SHP77 (cell line): ENCODE data around the gene TYW1B.
"Not testable (repeated sequence)": the region's sequence is repeated elsewhere in the genome, so short reads cannot be mapped to it uniquely, and the experiment has no call there.

Experiments
- DNase-seq, 2 experiments: peaks; one replicate each; lab custom pipeline; 2025; lab: John Stamatoyannopoulos, UW

Gene TYW1B

GRCh38 chr7:72696643-72697042, 131.4 kb downstream of the TYW1B start:
- not testable (repeated sequence) for DNase-seq

DNA sequence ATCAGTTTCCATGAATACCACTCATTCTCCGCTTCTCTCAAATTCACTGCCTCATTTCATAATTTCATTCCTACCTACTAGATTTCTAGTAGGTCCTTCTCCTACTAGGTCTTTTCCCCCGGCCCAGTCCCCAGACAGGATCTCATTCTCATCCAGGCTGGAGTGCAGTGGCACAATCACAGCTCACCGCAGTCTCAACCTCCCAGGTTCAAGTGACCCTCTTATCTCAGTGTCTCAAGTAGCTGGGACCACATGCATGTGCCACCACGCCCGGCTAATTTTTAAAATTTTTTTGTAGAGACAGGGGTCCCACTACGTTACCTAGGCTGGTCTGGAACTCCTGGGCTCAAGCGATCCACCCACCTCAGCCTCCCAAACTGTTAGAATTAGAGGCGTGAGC, 132.5 kb downstream of the TYW1B start:
- not testable (repeated sequence) for DNase-seq

DNA sequence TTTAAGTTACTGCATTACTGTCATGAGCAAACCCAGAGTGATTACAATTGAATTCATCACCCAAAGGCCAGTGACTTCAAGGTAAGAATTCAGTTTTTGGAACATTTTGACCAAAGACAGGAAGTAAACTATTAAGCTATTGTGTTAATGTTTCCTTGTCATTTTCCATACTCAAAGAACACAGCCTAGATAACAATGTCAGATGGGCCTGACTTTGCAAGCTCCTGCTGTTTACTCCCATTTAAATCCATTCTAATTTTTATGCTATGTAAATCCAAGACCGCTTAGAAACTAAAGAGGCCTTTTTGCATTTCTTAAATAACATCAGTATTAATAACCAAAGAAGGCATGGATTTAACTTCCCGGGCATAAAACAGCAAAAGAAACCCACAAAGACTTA, 136.6 kb downstream of the TYW1B start:
- not testable (repeated sequence) for DNase-seq

DNA sequence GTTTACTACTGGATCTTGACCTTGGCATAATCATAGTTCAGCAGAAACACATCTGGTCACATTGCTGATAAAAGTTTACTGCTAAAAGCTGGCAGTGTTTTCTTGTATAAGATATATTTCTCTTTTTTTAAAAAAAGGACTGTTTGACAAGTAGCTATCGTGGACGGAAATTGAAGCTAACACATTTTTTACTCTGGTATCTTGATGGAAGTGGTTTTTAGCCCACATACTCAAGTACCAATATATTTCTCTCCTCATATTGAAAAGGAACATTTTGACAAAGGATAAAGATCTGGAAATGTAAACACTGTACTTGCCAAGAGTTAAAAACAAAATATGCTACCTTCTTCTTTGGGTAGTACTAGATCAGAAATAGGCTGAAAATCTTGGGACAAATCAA, 137.8 kb downstream of the TYW1B start:
- not testable (repeated sequence) for DNase-seq

- not testable (repeated sequence) for DNase-seq
Measured at GRCh38 chr7:72689344-72689743, 138.7 kb downstream of the TYW1B start.

- DNase-seq = not testable (repeated sequence)
Measured at GRCh38 chr7:72681211-72681610, 146.8 kb downstream of the TYW1B start.

- DNase-seq = not testable (repeated sequence)
Measured at GRCh38 chr7:72676880-72677279, 151.1 kb downstream of the TYW1B start.

DNA sequence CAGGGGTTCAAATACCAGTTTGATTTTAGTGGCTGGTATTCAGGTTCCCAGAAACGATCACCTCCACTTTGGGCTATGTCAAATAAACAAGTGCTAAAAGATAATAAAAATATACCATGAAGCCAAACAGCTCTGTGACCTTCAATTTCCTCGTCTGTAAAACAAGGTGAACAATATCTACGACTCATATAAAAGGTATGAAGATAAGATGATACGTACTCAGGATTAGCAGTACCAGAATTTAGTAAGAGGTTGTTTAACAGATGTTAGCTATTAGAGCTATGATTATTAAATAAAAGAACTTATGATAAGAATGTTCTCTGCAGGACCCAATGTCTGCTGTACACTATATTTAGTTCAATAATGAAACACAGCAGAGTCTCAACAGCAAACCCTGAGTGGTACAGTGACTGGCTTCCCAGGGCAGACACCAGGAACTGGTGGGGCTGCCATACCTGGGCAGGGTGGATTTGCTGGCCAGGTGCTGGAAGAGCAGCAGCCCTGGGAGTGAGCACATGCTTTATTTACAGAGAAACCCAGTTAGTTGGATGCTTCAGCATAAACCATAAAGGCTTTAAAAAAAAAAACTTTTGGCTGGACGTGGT, 151.8 kb downstream of the TYW1B start:
- not testable (repeated sequence) for DNase-seq

DNA sequence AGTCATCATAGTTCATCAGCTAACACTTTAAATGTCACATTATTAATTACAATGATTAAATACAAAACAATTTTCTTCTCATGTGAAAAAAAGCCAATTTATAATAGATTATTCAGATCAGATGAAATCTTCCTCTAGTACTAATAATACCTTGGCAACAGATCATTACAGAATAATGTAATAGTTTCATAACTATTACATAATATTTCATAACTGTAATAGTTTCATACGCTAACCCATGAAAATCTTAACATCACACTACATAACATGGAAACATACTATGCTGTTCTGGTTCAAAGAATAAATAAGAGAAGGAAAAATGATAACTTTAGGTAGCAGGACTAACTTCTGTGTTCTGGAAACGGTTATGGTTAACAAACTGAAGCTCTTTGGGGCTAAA, 152.3 kb downstream of the TYW1B start:
- not testable (repeated sequence) for DNase-seq

DNA sequence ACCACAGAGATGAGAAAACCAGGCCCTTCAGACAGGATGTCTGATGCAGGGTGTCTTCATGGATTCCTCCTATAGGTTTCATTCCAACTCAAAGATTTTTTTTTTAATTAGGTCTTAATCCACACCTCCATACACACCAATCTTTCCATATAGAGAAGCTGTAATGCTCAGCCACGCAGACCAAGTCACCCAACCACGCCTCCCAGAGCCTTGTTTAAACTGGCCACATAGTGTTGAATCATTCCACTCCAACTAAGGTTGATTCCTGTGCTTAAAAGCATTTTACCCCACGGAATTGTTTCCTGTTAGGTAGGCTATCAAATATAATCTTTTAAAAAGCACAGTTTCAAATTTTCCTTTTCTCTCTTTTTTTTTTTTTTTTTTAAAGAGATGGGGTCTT, 153.6 kb downstream of the TYW1B start:
- no peak for DNase-seq

GRCh38 chr7:72670850-72671249, 157.2 kb downstream of the TYW1B start:
- DNase-seq = not testable (repeated sequence)

DNA sequence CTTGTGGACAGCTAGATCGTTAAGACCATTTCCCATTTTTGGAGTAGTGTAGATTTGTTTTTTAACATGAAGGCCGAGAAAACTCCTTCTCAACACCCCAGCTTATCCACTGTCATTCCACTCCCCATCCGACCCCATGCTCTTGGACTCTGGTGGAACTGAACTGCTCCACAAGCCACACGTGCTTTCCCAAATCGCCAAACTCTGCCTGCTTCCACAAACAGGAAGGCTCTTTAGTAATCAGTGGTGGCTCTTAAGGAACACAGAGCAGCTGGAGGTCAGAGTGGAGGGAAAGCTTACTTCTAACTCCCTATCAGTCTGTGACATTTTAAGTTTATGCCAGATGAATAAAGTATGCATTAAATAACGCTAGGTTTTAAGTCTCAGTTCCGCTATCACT, 159.6 kb downstream of the TYW1B start:
- not testable (repeated sequence) for DNase-seq

GRCh38 chr7:72667049-72667448, 161.0 kb downstream of the TYW1B start:
- not testable (repeated sequence) for DNase-seq

DNA sequence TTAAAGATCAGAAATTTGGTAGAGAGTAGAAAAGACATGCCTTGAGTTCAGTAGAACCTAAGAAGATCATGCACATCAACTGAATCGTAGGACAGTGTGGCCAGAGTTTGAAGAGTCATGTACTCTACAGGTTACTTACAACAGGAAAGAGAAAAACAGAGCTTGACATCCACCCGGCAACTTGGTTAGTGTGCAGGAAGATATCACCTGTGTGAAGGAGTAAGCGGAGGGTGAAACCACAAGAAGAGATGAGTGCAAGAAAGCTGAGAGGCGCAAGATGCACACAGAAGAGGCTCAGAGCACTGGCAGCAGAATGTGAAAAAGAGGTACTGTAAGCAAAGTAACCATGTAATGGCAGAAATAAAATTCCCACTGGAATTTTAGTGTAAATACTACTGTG, 179.4 kb downstream of the TYW1B start:
- not testable (repeated sequence) for DNase-seq

DNA sequence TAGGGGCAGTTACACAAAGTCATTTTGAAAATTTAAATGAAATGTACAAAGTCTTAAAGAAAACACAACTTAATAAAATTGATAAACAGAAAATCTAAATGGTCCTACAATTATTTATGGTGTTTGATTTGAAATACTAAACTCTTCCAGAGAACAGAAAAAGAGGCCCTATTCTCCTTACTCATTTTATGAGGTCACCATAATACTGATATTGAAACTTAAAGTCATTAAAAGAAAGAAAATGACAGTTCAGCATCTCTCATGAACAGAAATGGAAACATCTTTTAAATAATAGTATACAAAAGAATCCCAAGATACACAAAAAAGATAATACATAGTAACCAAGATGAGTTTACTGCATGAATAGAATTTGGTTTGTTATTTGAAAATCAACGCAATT, 184.3 kb downstream of the TYW1B start:
- not testable (repeated sequence) for DNase-seq

GRCh38 chr7:72641485-72642248, 186.3 kb downstream of the TYW1B start:
- not testable (repeated sequence) for DNase-seq

DNA sequence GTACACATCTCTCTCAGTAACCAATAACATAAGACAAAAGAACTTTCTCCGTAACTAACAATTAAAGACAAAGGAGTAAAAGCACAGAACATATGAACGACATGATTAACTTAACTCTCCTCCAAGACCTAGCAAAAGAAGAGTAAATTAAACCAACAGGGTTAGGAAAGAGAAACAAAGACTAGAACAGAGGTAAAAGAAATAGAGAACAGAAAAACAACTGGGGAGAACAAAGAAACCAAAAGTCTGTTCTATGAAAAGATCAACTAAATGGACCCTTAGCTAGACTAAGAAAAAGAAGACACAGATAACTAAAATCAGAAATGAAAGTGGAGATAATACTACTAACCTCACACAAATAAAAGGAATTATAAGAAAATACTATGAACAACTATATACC, 187.3 kb downstream of the TYW1B start:
- not testable (repeated sequence) for DNase-seq

DNA sequence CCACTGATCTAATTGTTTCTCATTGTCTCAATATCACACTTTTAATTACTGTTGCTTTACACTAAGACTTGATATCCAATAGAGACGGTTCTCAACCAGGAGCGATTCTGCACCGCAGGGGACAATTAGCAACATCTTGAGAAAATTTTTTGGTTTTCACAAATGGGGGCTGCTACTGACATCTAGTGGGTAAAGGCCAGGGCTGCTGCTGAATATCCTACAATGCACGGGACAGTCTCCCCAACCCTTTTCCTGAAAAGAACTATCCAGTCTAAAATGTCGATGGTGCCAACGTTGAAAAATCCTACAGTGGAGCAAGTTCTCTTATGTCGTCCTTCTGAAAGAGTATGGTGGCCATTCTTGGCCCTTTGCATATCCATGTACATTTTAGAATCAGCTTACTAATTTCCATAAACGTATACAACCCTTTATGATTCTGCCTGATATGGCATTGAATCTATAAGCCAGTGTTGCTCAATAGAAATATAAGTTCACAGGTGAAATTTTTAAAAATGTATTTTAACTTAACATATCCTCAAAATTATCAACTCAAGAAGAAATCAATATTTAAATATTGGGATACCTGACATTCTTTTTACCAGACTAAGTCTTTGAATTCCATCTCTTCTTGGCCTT, 192.6 kb downstream of the TYW1B start:
- not testable (repeated sequence) for DNase-seq

- not testable (repeated sequence) for DNase-seq
Measured at GRCh38 chr7:72632765-72633292, 195.2 kb downstream of the TYW1B start.

DNA sequence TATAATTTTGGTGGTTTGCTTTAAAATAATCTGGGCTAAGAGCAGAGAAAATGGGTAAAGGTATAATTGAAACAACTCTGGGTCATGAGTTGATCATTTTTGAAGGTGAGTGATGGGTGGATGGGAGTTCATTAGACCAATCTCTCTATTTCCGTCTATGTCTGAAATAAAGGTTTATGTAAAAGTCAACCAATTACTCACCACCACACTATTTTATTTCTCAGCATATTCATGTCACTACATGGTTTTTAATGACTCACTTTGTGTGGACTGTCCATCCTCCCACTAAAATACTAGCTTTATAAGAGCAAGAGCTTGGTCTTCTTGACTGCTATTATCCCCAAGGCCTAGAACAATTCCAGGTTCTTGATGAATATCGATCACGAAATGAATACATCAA, 199.6 kb downstream of the TYW1B start:
- DNase-seq = not testable (repeated sequence)

DNA sequence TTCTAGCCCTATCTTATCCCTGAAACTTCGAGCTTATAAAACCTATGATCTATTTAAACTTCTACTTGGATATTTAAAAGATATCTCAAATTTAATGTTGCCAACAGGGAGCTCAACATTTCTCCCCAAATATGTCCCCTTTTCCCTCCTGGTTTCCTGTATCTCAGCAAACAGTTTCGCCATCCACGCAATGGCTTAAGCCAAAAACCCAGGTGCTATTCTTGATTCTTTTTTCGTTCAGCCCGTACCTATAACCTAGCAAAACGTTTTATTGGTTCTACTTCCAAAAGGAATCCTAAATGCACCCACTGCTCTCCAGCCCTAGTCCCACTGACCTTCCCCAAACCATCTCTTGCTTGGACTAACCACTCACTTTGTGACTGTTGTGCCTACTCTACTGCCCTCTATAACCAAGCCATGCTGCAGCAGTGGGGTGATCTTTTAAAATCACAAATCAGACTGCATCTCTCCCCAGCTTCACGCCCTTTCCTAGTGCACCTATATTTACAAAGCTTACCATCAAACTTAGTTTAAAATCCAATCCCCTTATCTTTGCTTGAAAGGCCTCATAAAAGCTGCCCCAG, 201.5 kb downstream of the TYW1B start:
- not testable (repeated sequence) for DNase-seq

DNA sequence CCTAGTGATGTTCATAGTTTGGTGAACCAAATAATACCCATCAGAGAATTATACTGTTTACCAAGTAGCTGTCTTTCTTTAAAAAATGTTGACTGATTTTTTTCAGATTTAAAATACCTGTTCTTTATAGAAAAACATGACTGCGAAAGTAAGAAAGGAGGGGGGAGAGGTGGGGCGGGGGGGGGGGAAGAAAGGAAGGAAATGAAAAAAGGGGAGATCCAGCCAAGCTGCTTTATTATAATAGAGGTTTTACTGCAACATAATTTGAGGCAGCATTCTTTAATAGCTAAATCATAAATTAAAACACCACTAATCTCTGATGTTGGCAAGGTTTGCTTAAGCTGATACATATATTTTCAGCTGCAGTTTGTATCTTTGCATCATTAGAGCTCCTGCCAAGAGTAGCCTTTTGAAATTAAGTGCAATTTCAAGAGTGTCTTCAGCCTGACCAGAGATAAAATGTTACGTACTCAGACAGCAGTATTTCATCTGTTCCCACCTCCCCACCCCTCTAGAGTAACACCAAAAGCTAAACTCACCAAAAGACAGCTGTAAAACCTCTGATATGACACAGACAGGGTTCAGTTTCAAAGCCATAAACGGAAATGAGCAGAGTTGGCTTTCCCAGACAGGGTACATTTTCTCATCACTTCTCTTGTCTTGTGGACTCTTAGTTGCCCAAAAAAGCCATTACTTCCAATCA, 202.1 kb downstream of the TYW1B start:
- DNase-seq = not testable (repeated sequence)
